Right atrium auricular region (tissue), 2 donors: ENCODE results near the gene OR51B4. TPM values are rescaled to one million over a fixed set of nuclear protein-coding genes. Genes with fewer than 3 reads are reported as not detected.
"Not testable (repeated sequence)": the region's sequence is repeated elsewhere in the genome, so short reads cannot be mapped to it uniquely, and the experiment has no call there.

ENCODE experiments used
- DNase-seq: peaks from one replicate; pipeline ENCODE4 v3.0.0-alpha.2; 2019; ENCODE audit warnings: low spot score
- H3K27ac ChIP-seq, 2 donors: fragments of 200-600 bp; sonication (generic); 1 replicate in 1 of 2; 2 replicates in 1 of 2; pipeline ENCODE4 v1.5.1; 2016 to 2019
- H3K27me3 ChIP-seq, 2 donors: fragments of 200-600 bp; sonication (generic); one replicate each; pipeline versions ENCODE4 v1.5.1 to v1.6.0; 2017 to 2019
- H3K36me3 ChIP-seq: fragments of 200-600 bp; sonication (generic); one replicate; pipeline ENCODE4 v1.5.1; 2016
- H3K4me1 ChIP-seq, 2 donors: fragments of 200-600 bp; sonication (generic); one replicate each; pipeline versions ENCODE4 v1.5.1 to v1.6.0; 2017 to 2019
- H3K4me3 ChIP-seq, 2 donors: fragments of 200-600 bp; sonication (generic); 1 replicate in 1 of 2; 2 replicates in 1 of 2; pipeline ENCODE4 v1.5.1; 2017 to 2019; ENCODE audit warnings: mild to moderate bottlenecking in 1 of 2, moderate library complexity in 1 of 2
- H3K9me3 ChIP-seq, 2 donors: fragments of 200-600 bp; sonication (generic); one replicate each; pipeline ENCODE4 v1.5.1; 2019
- total RNA-seq, 2 donors: library from RNA; depleted of rRNA; stranded (reverse); fragments of >200 nt; gene quantifications; one replicate each; pipeline ENCODE4 v1.1.0, GENCODE V29; 2016
- TF ChIP-seq, protein P1 (sequence below), 2 donors: fragments of 200-600 bp; sonication (generic); IDR thresholded peaks; one replicate each; pipeline ENCODE4 v1.5.1; 2019; ENCODE audit warnings: antibody characterized with exemption in 2 of 2

The OR51B4 gene
- total RNA-seq, 2 donors from 2014 or later: not detected

DNA sequence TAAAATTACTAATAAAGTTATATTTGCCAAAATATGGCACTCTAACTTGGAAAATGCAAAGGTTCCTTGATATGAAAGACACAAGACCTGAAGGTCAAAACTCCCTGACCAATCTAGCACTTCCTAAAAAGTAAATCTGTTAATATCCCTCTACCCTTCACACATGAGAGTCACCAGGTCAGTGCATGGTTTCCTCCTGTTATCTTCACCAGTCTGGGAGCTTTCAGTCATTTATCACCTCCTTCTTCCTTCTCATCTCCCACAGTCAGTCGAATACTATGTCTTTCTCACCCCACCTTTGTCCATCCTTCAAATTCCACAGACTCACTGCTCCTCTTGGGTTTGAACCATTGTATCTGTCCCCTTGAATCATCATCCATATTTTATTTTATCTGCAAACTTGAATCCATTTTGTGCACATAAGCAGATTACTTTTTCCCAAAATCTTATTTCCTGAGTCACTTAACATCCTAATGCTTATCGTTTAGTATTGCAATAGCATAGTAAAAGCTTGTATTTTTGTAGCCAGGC, 34.6 kb downstream of the OR51B4 start:
- Histone ChIP-seq H3K27ac (no peak overlapping the region), H3K4me3 (no peak overlapping the region), H3K36me3 (no peaks in the 10 kb centered on the region), H3K4me1 (no peaks in the 10 kb centered on the region), H3K9me3 (peaks cover 0 to 4% of the 10 kb centered on the region in 2 donors), H3K27me3 (no peaks in the 10 kb centered on the region)
- no peak for DNase-seq
- TF ChIP-seq, protein P1, sequence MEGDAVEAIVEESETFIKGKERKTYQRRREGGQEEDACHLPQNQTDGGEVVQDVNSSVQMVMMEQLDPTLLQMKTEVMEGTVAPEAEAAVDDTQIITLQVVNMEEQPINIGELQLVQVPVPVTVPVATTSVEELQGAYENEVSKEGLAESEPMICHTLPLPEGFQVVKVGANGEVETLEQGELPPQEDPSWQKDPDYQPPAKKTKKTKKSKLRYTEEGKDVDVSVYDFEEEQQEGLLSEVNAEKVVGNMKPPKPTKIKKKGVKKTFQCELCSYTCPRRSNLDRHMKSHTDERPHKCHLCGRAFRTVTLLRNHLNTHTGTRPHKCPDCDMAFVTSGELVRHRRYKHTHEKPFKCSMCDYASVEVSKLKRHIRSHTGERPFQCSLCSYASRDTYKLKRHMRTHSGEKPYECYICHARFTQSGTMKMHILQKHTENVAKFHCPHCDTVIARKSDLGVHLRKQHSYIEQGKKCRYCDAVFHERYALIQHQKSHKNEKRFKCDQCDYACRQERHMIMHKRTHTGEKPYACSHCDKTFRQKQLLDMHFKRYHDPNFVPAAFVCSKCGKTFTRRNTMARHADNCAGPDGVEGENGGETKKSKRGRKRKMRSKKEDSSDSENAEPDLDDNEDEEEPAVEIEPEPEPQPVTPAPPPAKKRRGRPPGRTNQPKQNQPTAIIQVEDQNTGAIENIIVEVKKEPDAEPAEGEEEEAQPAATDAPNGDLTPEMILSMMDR (IDR thresholded peaks at IDR 0.05): no peak

DNA sequence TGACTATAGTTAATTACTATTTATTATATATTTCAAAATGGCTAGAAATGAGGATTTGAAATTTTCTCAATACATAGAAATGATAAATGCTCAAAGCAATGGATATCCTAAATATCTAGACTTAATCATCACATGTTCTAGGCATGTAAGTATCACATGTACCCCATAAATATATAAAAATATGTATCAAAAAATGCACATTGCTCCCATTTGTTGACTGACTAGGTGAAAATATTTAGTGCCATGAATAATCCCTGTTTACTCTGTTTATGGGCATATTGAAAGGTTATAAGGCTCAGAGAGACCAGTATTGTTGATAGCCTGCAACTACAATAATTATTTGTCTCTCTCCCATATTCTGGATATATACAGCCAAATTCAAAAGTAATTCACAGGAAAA, 35.1 kb downstream of the OR51B4 start:
- DNase-seq: no peak
- no peak overlapping the region for H3K27ac ChIP-seq
- no peaks in the 10 kb centered on the region for H3K36me3 ChIP-seq
- peaks cover 0 to 8% of the 10 kb centered on the region in 2 donors for H3K9me3 ChIP-seq
- TF ChIP-seq, protein P1 (IDR thresholded peaks at IDR 0.05): no peak
- no peaks in the 10 kb centered on the region for H3K4me1 ChIP-seq
- no peak overlapping the region for H3K4me3 ChIP-seq
- no peaks in the 10 kb centered on the region for H3K27me3 ChIP-seq

DNA sequence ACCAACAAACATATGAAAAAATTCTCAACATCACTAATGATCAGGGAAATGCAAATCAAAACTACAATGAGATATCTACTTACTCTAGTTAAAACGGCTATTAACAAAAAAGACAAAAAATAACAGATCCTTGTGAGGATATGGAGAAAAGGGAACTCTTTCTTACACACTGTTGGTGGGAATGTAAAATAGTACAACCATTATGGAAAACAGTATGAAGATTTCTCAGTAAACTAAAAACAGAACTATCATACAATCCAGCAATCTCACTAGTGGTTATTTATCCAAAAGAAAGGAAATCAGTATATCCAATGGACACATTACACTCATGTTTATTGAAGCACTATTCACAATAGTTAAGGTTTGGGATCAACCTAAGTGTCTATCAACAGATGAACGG, 35.9 kb downstream of the OR51B4 start:
- no peak for DNase-seq
- Histone ChIP-seq H3K9me3 (peaks cover 0 to 8% of the 10 kb centered on the region in 2 donors), H3K27ac (no peak overlapping the region), H3K27me3 (no peaks in the 10 kb centered on the region), H3K36me3 (no peaks in the 10 kb centered on the region), H3K4me1 (no peaks in the 10 kb centered on the region), H3K4me3 (no peak overlapping the region)
- TF ChIP-seq, protein P1 (IDR thresholded peaks at IDR 0.05): no peak

DNA sequence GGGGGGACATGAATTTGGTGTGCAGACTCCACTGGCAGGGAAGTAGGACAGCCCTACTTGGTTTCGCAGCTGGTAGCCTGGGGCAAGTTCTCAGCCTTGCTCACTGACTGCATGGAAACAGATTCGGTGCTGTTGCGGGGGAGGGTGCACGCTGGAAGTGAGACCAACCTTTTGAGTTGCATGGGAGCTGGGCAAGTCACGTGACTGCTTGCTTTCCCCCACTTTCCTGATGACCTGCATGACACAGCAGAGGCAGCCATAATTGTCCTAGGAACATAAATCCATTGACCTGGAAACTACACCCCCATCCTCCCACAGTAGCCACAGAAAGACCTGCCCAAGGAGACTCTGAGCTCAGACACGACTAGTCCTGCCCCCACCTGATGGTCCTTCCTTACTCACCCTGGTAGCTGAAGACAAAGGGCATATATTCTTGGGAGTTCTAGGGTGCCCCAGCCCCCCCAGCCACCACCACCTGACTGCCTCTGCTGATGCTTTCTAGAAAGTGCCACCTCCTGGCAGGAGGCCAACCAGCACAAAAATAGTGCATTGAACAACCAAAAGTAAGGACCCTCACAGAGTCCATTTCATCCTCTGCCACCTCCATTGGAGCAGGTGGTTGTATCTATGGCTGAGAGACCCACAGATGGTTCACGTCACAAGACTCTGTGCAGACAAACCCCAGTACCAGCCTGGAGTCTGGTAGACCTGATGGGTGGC, 43.0 kb downstream of the OR51B4 start:
- Histone ChIP-seq H3K36me3 (no peaks in the 10 kb centered on the region), H3K9me3 (peaks cover 0 to 8% of the 10 kb centered on the region in 2 donors), H3K4me1 (no peaks in the 10 kb centered on the region), H3K27ac (no peak overlapping the region), H3K4me3 (no peak overlapping the region), H3K27me3 (no peaks in the 10 kb centered on the region)
- DNase-seq: no peak
- TF ChIP-seq, protein P1 (IDR thresholded peaks at IDR 0.05): no peak

DNA sequence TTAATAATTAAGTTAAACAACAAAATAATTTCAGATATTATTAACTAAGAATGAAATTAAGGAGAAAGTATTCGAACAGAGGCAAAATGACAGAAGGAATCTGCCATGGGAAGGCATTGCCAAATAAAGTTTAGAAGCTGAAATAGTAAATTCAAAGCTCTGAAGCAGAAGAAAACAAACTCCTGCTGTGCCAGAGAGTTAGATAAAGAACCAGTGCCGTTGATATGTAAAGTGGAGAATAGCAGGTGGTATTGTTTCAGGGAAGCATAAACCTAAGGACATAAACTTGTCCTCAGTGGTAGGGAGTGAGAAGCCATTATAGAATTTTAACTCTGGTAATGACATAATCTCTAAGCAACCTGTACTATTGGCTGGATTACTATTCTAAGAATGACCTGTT, 44.5 kb downstream of the OR51B4 start:
- no peaks in the 10 kb centered on the region for H3K4me1 ChIP-seq
- TF ChIP-seq, protein P1 (IDR thresholded peaks at IDR 0.05): no peak
- no peaks in the 10 kb centered on the region for H3K27me3 ChIP-seq
- H3K36me3 ChIP-seq: no peaks in the 10 kb centered on the region
- H3K4me3 ChIP-seq: no peak overlapping the region
- peaks cover 0 to 6% of the 10 kb centered on the region in 2 donors for H3K9me3 ChIP-seq
- no peak overlapping the region for H3K27ac ChIP-seq
- DNase-seq: no peak

DNA sequence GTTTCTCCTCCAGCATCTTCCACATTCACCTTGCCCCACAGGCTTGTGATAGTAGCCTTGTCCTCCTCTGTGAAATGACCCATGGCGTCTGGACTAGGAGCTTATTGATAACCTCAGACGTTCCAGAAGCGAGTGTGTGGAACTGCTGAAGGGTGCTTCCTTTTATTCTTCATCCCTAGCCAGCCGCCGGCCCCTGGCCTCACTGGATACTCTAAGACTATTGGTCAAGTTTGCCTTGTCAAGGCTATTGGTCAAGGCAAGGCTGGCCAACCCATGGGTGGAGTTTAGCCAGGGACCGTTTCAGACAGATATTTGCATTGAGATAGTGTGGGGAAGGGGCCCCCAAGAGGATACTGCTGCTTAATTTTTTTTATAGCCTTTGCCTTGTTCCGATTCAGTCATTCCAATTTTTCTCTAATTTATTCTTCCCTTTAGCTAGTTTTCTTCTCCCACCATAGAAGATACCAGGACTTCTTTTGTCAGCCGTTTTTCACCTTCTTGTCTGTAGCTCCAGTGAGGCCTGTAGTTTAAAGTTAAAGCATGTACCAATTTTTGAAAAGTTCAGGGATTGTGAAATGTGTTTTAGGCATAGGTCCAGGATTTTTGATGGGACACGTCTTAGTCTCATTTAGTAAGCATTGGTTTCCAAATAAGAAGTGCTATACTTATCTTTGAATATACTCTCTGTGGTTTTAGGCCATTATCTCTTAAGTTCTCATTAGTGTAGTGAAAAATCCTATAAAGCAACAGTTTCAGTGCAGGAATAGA, 46.9 kb downstream of the OR51B4 start, which contains the start of gene HBG2:
Gene HBG2, minus strand, starts transcription at position 136 of the 768 bp plus-strand sequence. Its CDS starts 53 bp downstream, at position 83.
- H3K27me3 ChIP-seq, DNase-seq, H3K36me3 ChIP-seq, H3K4me3 ChIP-seq, H3K4me1 ChIP-seq, H3K9me3 ChIP-seq, H3K27ac ChIP-seq: not testable (repeated sequence)

DNA sequence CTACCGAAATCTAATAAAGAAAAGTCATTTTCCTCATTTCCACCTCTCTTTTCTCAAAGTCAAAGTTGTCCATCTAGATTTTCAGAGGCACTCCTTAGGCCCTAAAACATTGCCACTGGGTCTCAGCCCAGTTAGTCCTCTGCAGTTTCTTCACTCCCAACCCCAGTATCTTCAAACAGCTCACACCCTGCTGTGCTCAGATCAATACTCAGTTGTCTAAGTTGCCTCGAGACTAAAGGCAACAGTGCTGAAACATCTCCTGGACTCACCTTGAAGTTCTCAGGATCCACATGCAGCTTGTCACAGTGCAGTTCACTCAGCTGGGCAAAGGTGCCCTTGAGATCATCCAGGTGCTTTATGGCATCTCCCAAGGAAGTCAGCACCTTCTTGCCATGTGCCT, 47.7 kb downstream of the OR51B4 start:
- H3K27me3 ChIP-seq, H3K36me3 ChIP-seq, H3K4me3 ChIP-seq, H3K4me1 ChIP-seq, H3K27ac ChIP-seq, H3K9me3 ChIP-seq, DNase-seq: not testable (repeated sequence)

DNA sequence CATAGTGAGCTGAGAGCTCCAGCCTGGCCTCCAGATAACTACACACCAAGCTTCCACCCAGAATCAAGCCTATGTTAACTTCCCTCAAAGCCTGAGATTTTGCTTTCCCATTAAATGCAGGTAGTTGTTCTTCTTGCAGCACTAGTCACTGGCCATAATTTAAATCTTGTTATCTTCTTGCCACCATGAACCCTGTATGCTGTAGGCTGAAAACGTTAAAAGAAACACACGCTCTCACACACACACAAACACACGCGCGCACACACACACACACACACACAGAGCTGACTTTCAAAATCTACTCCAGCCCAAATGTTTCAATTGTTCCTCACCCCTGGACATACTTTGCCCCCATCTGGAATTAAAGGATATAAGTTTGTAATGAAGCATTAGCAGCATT, 48.3 kb downstream of the OR51B4 start:
- not testable (repeated sequence) for H3K4me1 ChIP-seq, H3K4me3 ChIP-seq, H3K27me3 ChIP-seq, H3K36me3 ChIP-seq, H3K9me3 ChIP-seq, DNase-seq, H3K27ac ChIP-seq
